ENCODE results near the gene CAMK1D.

DNA sequence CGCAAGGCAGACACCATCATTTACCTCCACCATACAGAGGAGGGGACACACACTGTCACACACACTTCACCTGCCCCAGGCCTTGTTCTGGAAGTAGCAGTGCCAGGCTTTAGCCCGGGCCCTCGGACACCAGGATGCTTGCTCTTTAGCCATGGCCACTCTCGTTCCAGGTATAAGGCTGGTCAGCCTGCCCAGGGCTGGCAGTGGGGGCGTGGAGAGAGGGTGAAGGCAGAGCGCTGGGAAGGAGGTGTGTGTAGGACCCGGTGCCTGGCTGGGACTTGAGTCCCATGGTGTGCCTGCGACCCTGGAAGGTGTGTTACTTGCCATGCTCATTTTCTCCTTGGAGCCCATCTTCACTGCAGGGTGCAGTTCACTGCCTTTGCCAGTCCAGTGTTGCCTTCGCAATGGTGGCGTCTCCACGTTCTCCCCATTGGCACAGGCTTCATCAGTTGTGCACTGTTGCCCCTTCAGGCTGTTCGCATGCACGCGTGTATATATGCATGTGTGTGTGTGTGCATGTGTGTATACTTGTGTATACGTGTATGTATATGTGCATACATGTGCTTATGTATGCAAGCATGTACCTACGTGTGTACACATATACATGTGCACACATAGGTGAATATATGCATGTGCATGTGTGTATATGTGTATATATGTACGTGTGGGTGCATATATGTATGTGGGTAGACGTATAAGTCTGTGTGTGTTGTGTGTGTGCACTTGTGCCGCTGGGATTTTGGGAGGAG, 153.4 kb downstream of the CAMK1D start:
- TF ChIP-seq, protein P1, sequence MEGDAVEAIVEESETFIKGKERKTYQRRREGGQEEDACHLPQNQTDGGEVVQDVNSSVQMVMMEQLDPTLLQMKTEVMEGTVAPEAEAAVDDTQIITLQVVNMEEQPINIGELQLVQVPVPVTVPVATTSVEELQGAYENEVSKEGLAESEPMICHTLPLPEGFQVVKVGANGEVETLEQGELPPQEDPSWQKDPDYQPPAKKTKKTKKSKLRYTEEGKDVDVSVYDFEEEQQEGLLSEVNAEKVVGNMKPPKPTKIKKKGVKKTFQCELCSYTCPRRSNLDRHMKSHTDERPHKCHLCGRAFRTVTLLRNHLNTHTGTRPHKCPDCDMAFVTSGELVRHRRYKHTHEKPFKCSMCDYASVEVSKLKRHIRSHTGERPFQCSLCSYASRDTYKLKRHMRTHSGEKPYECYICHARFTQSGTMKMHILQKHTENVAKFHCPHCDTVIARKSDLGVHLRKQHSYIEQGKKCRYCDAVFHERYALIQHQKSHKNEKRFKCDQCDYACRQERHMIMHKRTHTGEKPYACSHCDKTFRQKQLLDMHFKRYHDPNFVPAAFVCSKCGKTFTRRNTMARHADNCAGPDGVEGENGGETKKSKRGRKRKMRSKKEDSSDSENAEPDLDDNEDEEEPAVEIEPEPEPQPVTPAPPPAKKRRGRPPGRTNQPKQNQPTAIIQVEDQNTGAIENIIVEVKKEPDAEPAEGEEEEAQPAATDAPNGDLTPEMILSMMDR (IDR thresholded peaks at IDR 0.05; ENCODE audit: poor library complexity) = no peak
- no peak for TF ChIP-seq EZH2phosphoT487 (IDR thresholded peaks at IDR 0.05; ENCODE audit: low read depth, severe bottlenecking, unreplicated experiment)
- TF ChIP-seq EZH2 (IDR thresholded peaks at IDR 0.05; ENCODE audit: borderline replicate concordance) = no peak

Data from hepatocyte (in vitro differentiated cells).